GM12864 (cell line): ENCODE results near the gene EBPL.
A peak's percentile ranks its signal among the peaks of the same experiment; 100 is the strongest.

Experiments
- DNase-seq: peaks from one replicate; pipeline ENCODE4 v3.0.0-alpha.2; 2011; ENCODE audit warnings: low read depth
- H3K4me3 ChIP-seq: 2 replicates; pipeline ENCODE4 v1.5.1; 2011; ENCODE audit warnings: mild to moderate bottlenecking, low read depth, low read length, control low read depth
- TF ChIP-seq, protein P1 (sequence below): IDR thresholded peaks from 2 replicates; pipeline ENCODE4 v1.5.1; 2011; ENCODE audit warnings: low read depth, mild to moderate bottlenecking, moderate library complexity, low read length, control low read depth, inconsistent platforms; ENCODE audit errors: missing control alignments

The EBPL gene

GRCh38 chr13:49654011-49654410 is 37.3 kb downstream of the EBPL start:
- TF ChIP-seq, protein P1, sequence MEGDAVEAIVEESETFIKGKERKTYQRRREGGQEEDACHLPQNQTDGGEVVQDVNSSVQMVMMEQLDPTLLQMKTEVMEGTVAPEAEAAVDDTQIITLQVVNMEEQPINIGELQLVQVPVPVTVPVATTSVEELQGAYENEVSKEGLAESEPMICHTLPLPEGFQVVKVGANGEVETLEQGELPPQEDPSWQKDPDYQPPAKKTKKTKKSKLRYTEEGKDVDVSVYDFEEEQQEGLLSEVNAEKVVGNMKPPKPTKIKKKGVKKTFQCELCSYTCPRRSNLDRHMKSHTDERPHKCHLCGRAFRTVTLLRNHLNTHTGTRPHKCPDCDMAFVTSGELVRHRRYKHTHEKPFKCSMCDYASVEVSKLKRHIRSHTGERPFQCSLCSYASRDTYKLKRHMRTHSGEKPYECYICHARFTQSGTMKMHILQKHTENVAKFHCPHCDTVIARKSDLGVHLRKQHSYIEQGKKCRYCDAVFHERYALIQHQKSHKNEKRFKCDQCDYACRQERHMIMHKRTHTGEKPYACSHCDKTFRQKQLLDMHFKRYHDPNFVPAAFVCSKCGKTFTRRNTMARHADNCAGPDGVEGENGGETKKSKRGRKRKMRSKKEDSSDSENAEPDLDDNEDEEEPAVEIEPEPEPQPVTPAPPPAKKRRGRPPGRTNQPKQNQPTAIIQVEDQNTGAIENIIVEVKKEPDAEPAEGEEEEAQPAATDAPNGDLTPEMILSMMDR: no peak
- no peak overlapping the region for H3K4me3 ChIP-seq
- DNase-seq: no peak

GRCh38 chr13:49653478-49653877 is 37.8 kb downstream of the EBPL start:
- H3K4me3 ChIP-seq: no peak overlapping the region
- DNase-seq: no peak
- TF ChIP-seq, protein P1: no peak

- no peak for DNase-seq
These were observed 38.7 kb downstream of the EBPL start for GRCh38 chr13:49652355-49653305.

DNA sequence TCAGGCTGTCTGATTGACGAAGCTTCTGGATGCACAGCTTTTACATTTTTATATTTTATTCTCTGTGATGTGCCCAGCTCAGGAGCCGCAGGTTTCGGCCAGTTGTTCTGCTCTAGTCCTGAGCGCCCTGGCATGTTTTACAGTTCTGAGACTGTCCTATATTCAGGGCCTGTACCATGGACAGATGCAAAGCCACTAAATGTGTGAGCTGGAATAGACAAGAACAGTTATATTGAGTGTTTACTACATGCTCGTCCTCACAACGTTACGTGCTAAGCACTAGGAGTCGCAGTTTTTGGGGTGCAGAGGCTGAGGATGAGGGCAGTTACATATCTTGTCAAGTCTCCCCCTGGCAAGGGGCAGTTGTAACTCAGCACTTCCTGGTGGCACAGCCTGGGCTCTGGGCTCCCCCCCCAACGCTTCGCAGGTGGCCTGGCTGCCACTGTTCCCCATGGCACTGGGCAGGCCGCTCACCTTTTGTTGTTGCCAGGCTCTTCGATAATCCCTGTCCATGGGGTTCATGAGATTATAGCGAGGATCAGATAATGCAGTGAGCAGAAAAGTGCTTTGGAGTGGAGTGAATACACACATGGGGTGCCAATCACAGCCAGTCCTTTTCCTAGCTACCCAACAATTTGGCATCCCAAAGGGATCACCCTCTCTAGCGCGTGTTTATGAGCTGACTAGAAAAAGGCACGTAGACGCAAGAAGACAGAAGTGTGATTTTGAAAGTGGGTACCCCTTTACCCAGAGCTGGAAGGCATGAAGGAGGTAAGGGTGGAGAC is 39.5 kb downstream of the EBPL start:
- H3K4me3 ChIP-seq: no peak overlapping the region
- no peak for DNase-seq
- TF ChIP-seq, protein P1: no peak

More at GRCh38 chr13:49652355-49653305, 38.7 kb downstream of the EBPL start:
- TF ChIP-seq, protein P1: peak; percentile 35
- no peak overlapping the region for H3K4me3 ChIP-seq

DNA sequence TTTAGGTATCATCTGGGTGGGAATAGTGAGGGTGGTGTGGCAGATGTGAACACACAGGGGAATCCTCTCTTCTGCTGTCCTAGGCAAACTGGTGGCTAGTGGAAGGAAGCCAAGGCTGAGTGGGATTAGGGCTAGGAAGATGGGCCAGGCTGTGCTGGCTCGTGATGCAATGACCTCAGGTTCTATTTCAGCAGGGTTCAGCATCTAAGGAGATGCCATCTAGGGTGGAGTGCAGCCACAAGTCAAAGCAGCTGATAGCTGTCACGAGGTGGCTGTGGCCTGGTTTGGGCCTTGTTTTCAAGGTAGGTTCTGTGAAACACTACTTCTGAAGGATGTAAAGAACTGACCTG is 41.3 kb downstream of the EBPL start:
- no peak overlapping the region for H3K4me3 ChIP-seq
- TF ChIP-seq, protein P1: no peak
- no peak for DNase-seq

DNA sequence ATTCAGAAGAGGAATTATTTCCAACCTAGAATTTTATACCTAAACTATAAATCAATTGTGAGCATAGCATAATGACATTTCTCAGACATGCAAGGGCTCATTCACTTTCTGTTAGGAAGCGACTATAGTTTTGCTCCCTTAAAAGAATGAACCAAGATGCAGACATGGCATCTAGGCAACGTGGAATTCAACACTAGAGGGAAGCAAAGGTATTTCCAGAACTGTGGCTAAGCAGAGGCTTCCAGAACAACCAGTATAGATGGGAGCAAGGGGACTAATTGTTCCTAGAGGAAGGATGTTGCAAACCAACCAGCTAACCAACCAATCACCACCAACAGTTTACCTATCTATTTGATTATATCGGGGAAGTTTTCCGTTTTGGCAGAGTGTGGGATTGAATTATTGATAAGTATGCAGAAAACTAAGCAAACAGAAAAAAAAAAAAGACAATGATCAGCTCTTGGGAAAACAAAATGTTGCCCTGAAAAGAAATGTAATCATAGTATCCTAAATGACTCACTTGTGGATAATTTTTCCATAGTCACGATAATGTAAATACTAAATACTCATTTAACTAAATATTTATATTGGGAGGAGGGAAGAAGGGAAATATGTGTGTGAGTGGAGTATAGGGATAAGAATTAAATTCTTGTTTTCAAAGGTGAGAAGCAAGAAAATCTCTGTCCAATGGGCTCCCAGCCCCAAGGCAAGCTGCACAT is 41.9 kb downstream of the EBPL start:
- TF ChIP-seq, protein P1: no peak
- H3K4me3 ChIP-seq: no peak overlapping the region
- no peak for DNase-seq
